ENCODE results near the gene RFX7.
"Not testable (repeated sequence)": the region's sequence is repeated elsewhere in the genome, so short reads cannot be mapped to it uniquely, and the experiment has no call there.

The RFX7 gene

GRCh38 chr15:56165234-56165633 is 78.4 kb downstream of the RFX7 start:
- DNase-seq = no peak
- no peaks in the 10 kb centered on the region for H3K27me3 Mint-ChIP-seq
- H3K9me3 Mint-ChIP-seq = no peaks in the 10 kb centered on the region
- H3K4me3 Mint-ChIP-seq = no peak overlapping the region
- H3K27ac Mint-ChIP-seq = peak overlapping the region; percentile 83
- H3K36me3 Mint-ChIP-seq = peaks cover 15% of the 10 kb centered on the region
- H3K4me1 Mint-ChIP-seq = peaks cover 25% of the 10 kb centered on the region
- CTCF ChIA-PET = no interaction called here

- H3K27me3 Mint-ChIP-seq = no peaks in the 10 kb centered on the region
- DNase-seq = no peak
- CTCF ChIA-PET = no interaction called here
- peaks cover 15% of the 10 kb centered on the region for H3K4me1 Mint-ChIP-seq
- H3K9me3 Mint-ChIP-seq = no peaks in the 10 kb centered on the region
- H3K36me3 Mint-ChIP-seq = peaks cover 11% of the 10 kb centered on the region
- H3K27ac Mint-ChIP-seq = no peak overlapping the region
- no peak overlapping the region for H3K4me3 Mint-ChIP-seq
These were observed 82.7 kb downstream of the RFX7 start for GRCh38 chr15:56160966-56161365.

- Mint-ChIP-seq H3K9me3 (peaks cover 33% of the 10 kb centered on the region), H3K27ac (no peak overlapping the region), H3K36me3 (peaks cover 35% of the 10 kb centered on the region), H3K4me3 (no peak overlapping the region), H3K4me1 (peaks cover 5% of the 10 kb centered on the region), H3K27me3 (no peaks in the 10 kb centered on the region)
- CTCF ChIA-PET = no interaction called here
- no peak for DNase-seq
These were observed 86.8 kb downstream of the RFX7 start for GRCh38 chr15:56156877-56157276.

- CTCF ChIA-PET, H3K27ac Mint-ChIP-seq: not testable (repeated sequence)
These were observed 88.4 kb downstream of the RFX7 start for GRCh38 chr15:56155278-56155677.

GRCh38 chr15:56154768-56155167 is 88.9 kb downstream of the RFX7 start:
- DNase-seq, H3K4me3 Mint-ChIP-seq, CTCF ChIA-PET, H3K4me1 Mint-ChIP-seq, H3K27ac Mint-ChIP-seq, H3K27me3 Mint-ChIP-seq: not testable (repeated sequence)
- peaks cover 41% of the 10 kb centered on the region for H3K9me3 Mint-ChIP-seq
- peaks cover 41% of the 10 kb centered on the region for H3K36me3 Mint-ChIP-seq

More at GRCh38 chr15:56155278-56155677, 88.4 kb downstream of the RFX7 start:
- H3K36me3 Mint-ChIP-seq = peaks cover 41% of the 10 kb centered on the region
- H3K4me3 Mint-ChIP-seq, H3K27me3 Mint-ChIP-seq, H3K4me1 Mint-ChIP-seq, DNase-seq: not testable (repeated sequence)
- H3K9me3 Mint-ChIP-seq = peaks cover 41% of the 10 kb centered on the region

- Mint-ChIP-seq H3K4me3 (no peak overlapping the region), H3K27ac (no peak overlapping the region), H3K9me3 (peaks cover 47% of the 10 kb centered on the region), H3K4me1 (peaks cover 5% of the 10 kb centered on the region), H3K36me3 (peaks cover 53% of the 10 kb centered on the region), H3K27me3 (no peaks in the 10 kb centered on the region)
- CTCF ChIA-PET = interaction anchor here (0.5 kb wide), 1 partner anchor 12 kb away, joined by 3 read pairs; no protein-coding TSS in a partner anchor
- no peak for DNase-seq
These were observed 93.5 kb downstream of the RFX7 start for GRCh38 chr15:56150204-56150603.

- DNase-seq = no peak
- H3K27ac Mint-ChIP-seq = no peak overlapping the region
- no peaks in the 10 kb centered on the region for H3K27me3 Mint-ChIP-seq
- H3K4me1 Mint-ChIP-seq = peaks cover 5% of the 10 kb centered on the region
- peaks cover 40% of the 10 kb centered on the region for H3K36me3 Mint-ChIP-seq
- CTCF ChIA-PET = no interaction called here
- H3K9me3 Mint-ChIP-seq = peaks cover 27% of the 10 kb centered on the region
- no peak overlapping the region for H3K4me3 Mint-ChIP-seq
These were observed 95.6 kb downstream of the RFX7 start for GRCh38 chr15:56148064-56148463.

- Mint-ChIP-seq H3K4me3 (no peak overlapping the region), H3K27me3 (no peaks in the 10 kb centered on the region), H3K36me3 (peaks cover 42% of the 10 kb centered on the region), H3K27ac (no peak overlapping the region), H3K9me3 (peaks cover 17% of the 10 kb centered on the region), H3K4me1 (peaks cover 5% of the 10 kb centered on the region)
- CTCF ChIA-PET = interaction anchor here (1.4 kb wide), 1 partner anchor 48 kb away, joined by 5 read pairs; no protein-coding TSS in a partner anchor
- DNase-seq = no peak
These were observed 96.9 kb downstream of the RFX7 start for GRCh38 chr15:56146756-56147155.

GRCh38 chr15:56128081-56128480 is 115.6 kb downstream of the RFX7 start:
- CTCF ChIA-PET = no interaction called here
- DNase-seq = no peak
- H3K27me3 Mint-ChIP-seq = no peaks in the 10 kb centered on the region
- H3K9me3 Mint-ChIP-seq = peaks cover 33% of the 10 kb centered on the region
- peaks cover 58% of the 10 kb centered on the region for H3K36me3 Mint-ChIP-seq
- no peak overlapping the region for H3K27ac Mint-ChIP-seq
- H3K4me3 Mint-ChIP-seq = no peak overlapping the region
- no peaks in the 10 kb centered on the region for H3K4me1 Mint-ChIP-seq

GRCh38 chr15:56126409-56126808 is 117.3 kb downstream of the RFX7 start:
- H3K4me1 Mint-ChIP-seq = no peaks in the 10 kb centered on the region
- CTCF ChIA-PET = no interaction called here
- no peaks in the 10 kb centered on the region for H3K27me3 Mint-ChIP-seq
- no peak overlapping the region for H3K27ac Mint-ChIP-seq
- peaks cover 43% of the 10 kb centered on the region for H3K9me3 Mint-ChIP-seq
- peaks cover 64% of the 10 kb centered on the region for H3K36me3 Mint-ChIP-seq
- no peak for DNase-seq
- no peak overlapping the region for H3K4me3 Mint-ChIP-seq

GRCh38 chr15:56124391-56124790 is 119.3 kb downstream of the RFX7 start:
- Mint-ChIP-seq H3K27ac (no peak overlapping the region), H3K27me3 (no peaks in the 10 kb centered on the region), H3K4me1 (no peaks in the 10 kb centered on the region), H3K9me3 (peaks cover 52% of the 10 kb centered on the region), H3K36me3 (peaks cover 54% of the 10 kb centered on the region), H3K4me3 (no peak overlapping the region)
- no peak for DNase-seq
- CTCF ChIA-PET = interaction anchor here (0.8 kb wide), 1 partner anchor 18 kb away, joined by 3 read pairs; no protein-coding TSS in a partner anchor

GRCh38 chr15:56105855-56106254 is 137.8 kb downstream of the RFX7 start:
- DNase-seq = no peak
- Mint-ChIP-seq H3K9me3 (no peaks in the 10 kb centered on the region), H3K4me3 (no peak overlapping the region), H3K27me3 (no peaks in the 10 kb centered on the region), H3K36me3 (peaks cover 12% of the 10 kb centered on the region), H3K27ac (no peak overlapping the region), H3K4me1 (no peaks in the 10 kb centered on the region)
- CTCF ChIA-PET = no interaction called here

GRCh38 chr15:56102441-56102840 is 141.2 kb downstream of the RFX7 start:
- H3K4me3 Mint-ChIP-seq = no peak overlapping the region
- H3K27me3 Mint-ChIP-seq = no peaks in the 10 kb centered on the region
- no peak for DNase-seq
- H3K4me1 Mint-ChIP-seq = no peaks in the 10 kb centered on the region
- H3K36me3 Mint-ChIP-seq = peaks cover 22% of the 10 kb centered on the region
- H3K27ac Mint-ChIP-seq = no peak overlapping the region
- no peaks in the 10 kb centered on the region for H3K9me3 Mint-ChIP-seq
- CTCF ChIA-PET = interaction anchor here (0.9 kb wide), 1 partner anchor 76 kb away, joined by 4 read pairs; no protein-coding TSS in a partner anchor

- Mint-ChIP-seq H3K9me3 (no peaks in the 10 kb centered on the region), H3K4me3 (no peak overlapping the region), H3K27ac (no peak overlapping the region), H3K27me3 (no peaks in the 10 kb centered on the region), H3K36me3 (peaks cover 49% of the 10 kb centered on the region), H3K4me1 (no peaks in the 10 kb centered on the region)
- CTCF ChIA-PET = interaction anchor here (1.2 kb wide), 1 partner anchor 47 kb away, joined by 5 read pairs; no protein-coding TSS in a partner anchor
- DNase-seq = no peak
These were observed 144.4 kb downstream of the RFX7 start for GRCh38 chr15:56099311-56099710.

GRCh38 chr15:56098195-56098863 is 145.3 kb downstream of the RFX7 start:
- Mint-ChIP-seq H3K36me3 (peaks cover 59% of the 10 kb centered on the region), H3K4me3 (no peak overlapping the region), H3K9me3 (peaks cover 3% of the 10 kb centered on the region), H3K27me3 (no peaks in the 10 kb centered on the region), H3K4me1 (no peaks in the 10 kb centered on the region), H3K27ac (no peak overlapping the region)
- CTCF ChIA-PET = interaction anchor here (0.7 to 1.2 kb wide), 3 partner anchors 48 to 150 kb away, joined by 3 to 5 read pairs (median 4); no protein-coding TSS in a partner anchor
- no peak for DNase-seq

Data from activated naive CD4-positive, alpha-beta T cell treated with anti-CD3 and anti-CD28 coated beads, Interleukin-2, amount 10 ng/mL, durations not matched to agents 7 days and 5 days (primary cell).